Measurements from ENCODE around the gene GNAQ. TPM values are rescaled to one million over a fixed set of nuclear protein-coding genes. Genes with fewer than 3 reads are reported as not detected.

The GNAQ gene
- polyA plus RNA-seq, 1 experiment: 71.4 TPM

GRCh38 chr9:77956555-77956954 is 75.1 kb downstream of the GNAQ start:
- CTCF ChIA-PET: no interaction called here
- Histone ChIP-seq H3K27me3 (ENCODE audit: control insufficient read depth, insufficient read depth, low read length) (no peaks in the 10 kb centered on the region), H3K27ac (ENCODE audit: low read depth, low read length) (no peak overlapping the region), H3K9me3 (ENCODE audit: control insufficient read depth, insufficient read depth, low read length) (no peaks in the 10 kb centered on the region), H3K4me3 (ENCODE audit: low read depth, low read length) (no peak overlapping the region)
- no peak for TF ChIP-seq CTCF (IDR thresholded peaks at IDR 0.05; ENCODE audit: low read depth, low read length)
- no peak for DNase-seq (ENCODE audit: low read depth, low spot score)
- POLR2A ChIA-PET: no interaction called here

- Histone ChIP-seq H3K9me3 (ENCODE audit: control insufficient read depth, insufficient read depth, low read length) (no peaks in the 10 kb centered on the region), H3K4me3 (ENCODE audit: low read depth, low read length) (no peak overlapping the region), H3K27ac (ENCODE audit: low read depth, low read length) (no peak overlapping the region), H3K27me3 (ENCODE audit: control insufficient read depth, insufficient read depth, low read length) (no peaks in the 10 kb centered on the region)
- no peak for DNase-seq (ENCODE audit: low read depth, low spot score)
- ChIA-PET POLR2A (interaction anchor here (0.5 kb wide), 1 partner anchor 44 kb away, joined by 6 read pairs; no protein-coding TSS in a partner anchor), CTCF (no interaction called here)
- TF ChIP-seq CTCF (IDR thresholded peaks at IDR 0.05; ENCODE audit: low read depth, low read length): no peak
These were observed 77.0 kb downstream of the GNAQ start for GRCh38 chr9:77954666-77955015.

GRCh38 chr9:77954013-77954665 is 77.5 kb downstream of the GNAQ start:
- ChIA-PET POLR2A (interaction anchor here (0.5 kb wide), 1 partner anchor 45 kb away, joined by 6 read pairs; no protein-coding TSS in a partner anchor), CTCF (no interaction called here)
- Histone ChIP-seq H3K9me3 (ENCODE audit: control insufficient read depth, insufficient read depth, low read length) (no peaks in the 10 kb centered on the region), H3K4me3 (ENCODE audit: low read depth, low read length) (no peak overlapping the region), H3K27me3 (ENCODE audit: control insufficient read depth, insufficient read depth, low read length) (no peaks in the 10 kb centered on the region), H3K27ac (ENCODE audit: low read depth, low read length) (no peak overlapping the region)
- TF ChIP-seq CTCF (IDR thresholded peaks at IDR 0.05; ENCODE audit: low read depth, low read length): no peak
- DNase-seq (ENCODE audit: low read depth, low spot score): no peak

- DNase-seq (ENCODE audit: low read depth, low spot score): no peak
- Histone ChIP-seq H3K9me3 (ENCODE audit: control insufficient read depth, insufficient read depth, low read length) (no peaks in the 10 kb centered on the region), H3K27ac (ENCODE audit: low read depth, low read length) (no peak overlapping the region), H3K4me3 (ENCODE audit: low read depth, low read length) (no peak overlapping the region), H3K27me3 (ENCODE audit: control insufficient read depth, insufficient read depth, low read length) (no peaks in the 10 kb centered on the region)
- ChIA-PET CTCF (no interaction called here), POLR2A (no interaction called here)
- TF ChIP-seq CTCF (IDR thresholded peaks at IDR 0.05; ENCODE audit: low read depth, low read length): no peak
These were observed 78.0 kb downstream of the GNAQ start for GRCh38 chr9:77953590-77953989.

- TF ChIP-seq CTCF (IDR thresholded peaks at IDR 0.05; ENCODE audit: low read depth, low read length): no peak
- H3K4me3 ChIP-seq (ENCODE audit: low read depth, low read length): peak overlapping the region; percentile 8
These were observed 78.8 kb downstream of the GNAQ start for GRCh38 chr9:77952635-77953328.

More at GRCh38 chr9:77952635-77953328, 78.8 kb downstream of the GNAQ start:
- no peaks in the 10 kb centered on the region for H3K9me3 ChIP-seq (ENCODE audit: control insufficient read depth, insufficient read depth, low read length)
- no peaks in the 10 kb centered on the region for H3K27me3 ChIP-seq (ENCODE audit: control insufficient read depth, insufficient read depth, low read length)
- H3K27ac ChIP-seq (ENCODE audit: low read depth, low read length): no peak overlapping the region
- ChIA-PET CTCF (no interaction called here), POLR2A (no interaction called here)
- DNase-seq (ENCODE audit: low read depth, low spot score): no peak
